Upper lobe of left lung (tissue), 4 donors: ENCODE results near the gene PDK1.

Experiments
- EP300 ChIP-seq, 4 donors: sonication (generic); formaldehyde crosslinking; IDR thresholded peaks; one replicate each; pipeline ENCODE4 v1.5.1; 2017; ENCODE audit warnings: antibody characterized with exemption in 4 of 4, control low read depth in 2 of 4
- POLR2A ChIP-seq, 4 donors: fragments of 450-650 bp; IDR thresholded peaks; one replicate each; pipeline ENCODE4 v1.5.1; 2016 to 2017; ENCODE audit warnings: antibody characterized with exemption in 4 of 4, mild to moderate bottlenecking in 2 of 4
- POLR2AphosphoS5 ChIP-seq, 2 donors: sonication (generic); formaldehyde crosslinking; IDR thresholded peaks; one replicate each; pipeline ENCODE4 v1.5.1; 2017; ENCODE audit warnings: antibody characterized with exemption in 2 of 2
- TF ChIP-seq, protein P1 (sequence below), 6 experiments: fragments of 450-650 bp in 4 of 6; fragments of 200-600 bp in 2 of 6; sonication (generic) in 2 of 6; IDR thresholded peaks; one replicate each; pipeline ENCODE4 v1.5.1; 2016 to 2019; ENCODE audit warnings: antibody characterized with exemption in 6 of 6

DNA sequence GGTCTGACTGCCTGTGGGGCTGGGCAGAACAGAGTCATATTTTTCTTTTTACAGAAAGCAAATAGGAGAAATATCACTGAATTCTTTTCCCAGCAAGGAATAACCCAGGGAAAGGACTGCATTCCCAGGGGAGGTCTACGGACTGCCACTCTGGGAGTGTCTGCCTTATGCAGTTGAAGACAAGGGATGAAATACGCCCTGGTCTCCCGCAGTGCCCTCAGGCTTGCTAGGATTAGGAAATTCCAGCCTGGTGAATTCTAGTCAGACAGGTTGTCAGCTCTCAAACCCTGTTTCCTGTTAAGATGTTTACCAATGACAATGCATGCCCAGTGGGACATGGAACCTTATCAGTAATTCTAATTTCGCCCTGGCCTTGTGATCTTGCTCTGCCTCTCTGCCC is 30.3 kb upstream of the PDK1 start:
- TF ChIP-seq, protein P1, sequence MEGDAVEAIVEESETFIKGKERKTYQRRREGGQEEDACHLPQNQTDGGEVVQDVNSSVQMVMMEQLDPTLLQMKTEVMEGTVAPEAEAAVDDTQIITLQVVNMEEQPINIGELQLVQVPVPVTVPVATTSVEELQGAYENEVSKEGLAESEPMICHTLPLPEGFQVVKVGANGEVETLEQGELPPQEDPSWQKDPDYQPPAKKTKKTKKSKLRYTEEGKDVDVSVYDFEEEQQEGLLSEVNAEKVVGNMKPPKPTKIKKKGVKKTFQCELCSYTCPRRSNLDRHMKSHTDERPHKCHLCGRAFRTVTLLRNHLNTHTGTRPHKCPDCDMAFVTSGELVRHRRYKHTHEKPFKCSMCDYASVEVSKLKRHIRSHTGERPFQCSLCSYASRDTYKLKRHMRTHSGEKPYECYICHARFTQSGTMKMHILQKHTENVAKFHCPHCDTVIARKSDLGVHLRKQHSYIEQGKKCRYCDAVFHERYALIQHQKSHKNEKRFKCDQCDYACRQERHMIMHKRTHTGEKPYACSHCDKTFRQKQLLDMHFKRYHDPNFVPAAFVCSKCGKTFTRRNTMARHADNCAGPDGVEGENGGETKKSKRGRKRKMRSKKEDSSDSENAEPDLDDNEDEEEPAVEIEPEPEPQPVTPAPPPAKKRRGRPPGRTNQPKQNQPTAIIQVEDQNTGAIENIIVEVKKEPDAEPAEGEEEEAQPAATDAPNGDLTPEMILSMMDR (IDR thresholded peaks at IDR 0.05): no peak
- TF ChIP-seq POLR2A (IDR thresholded peaks at IDR 0.05) (no peak), POLR2AphosphoS5 (IDR thresholded peaks at IDR 0.05) (no peak), EP300 (IDR thresholded peaks at IDR 0.05) (no peak)
